Activated T-cell treated with anti-CD3 and anti-CD28 coated beads, Interleukin-2, amount 50 U/mL, for 72 hours (primary cell): ENCODE results near the gene HMCN1. TPM values are rescaled to one million over a fixed set of nuclear protein-coding genes. Genes with fewer than 3 reads are reported as not detected.

Source experiments
- ATAC-seq, 2 donors: fragments of 150-1000 bp; cut with Tn5 transposase; replicated peaks in 1 of 2; 2 replicates each; pipeline ENCODE4 v1.10.0; 2021; ENCODE audit warnings: moderate library complexity in 2 of 2, mild to moderate bottlenecking in 1 of 2
- DNase-seq, 2 donors: peaks; one replicate each; pipeline ENCODE4 v3.0.0; 2021 to 2022; ENCODE audit warnings: mixed read lengths in 1 of 2
- H3K27ac Mint-ChIP-seq: one replicate; pipeline ENCODE4 v1.8.0; 2022; ENCODE audit warnings: mild to moderate bottlenecking, moderate library complexity, mixed read lengths
- H3K27me3 Mint-ChIP-seq: one replicate; pipeline ENCODE4 v1.8.0; 2022; ENCODE audit warnings: low read depth, mixed read lengths
- H3K36me3 Mint-ChIP-seq, 2 donors: one replicate each; pipeline ENCODE4 v1.8.0; 2022; ENCODE audit warnings: mixed read lengths in 2 of 2, mild to moderate bottlenecking in 1 of 2; ENCODE audit not compliant: insufficient read depth in 2 of 2
- H3K4me1 Mint-ChIP-seq: one replicate; pipeline ENCODE4 v1.8.0; 2022; ENCODE audit warnings: low read depth, mixed read lengths
- H3K4me3 Mint-ChIP-seq, 2 donors: one replicate each; pipeline ENCODE4 v1.8.0; 2022; ENCODE audit warnings: mild to moderate bottlenecking in 2 of 2, mixed read lengths in 2 of 2, moderate library complexity in 2 of 2
- H3K9me3 Mint-ChIP-seq, 2 donors: one replicate each; pipeline ENCODE4 v1.8.0; 2022; ENCODE audit warnings: mixed read lengths in 2 of 2
- total RNA-seq, 2 donors: library from RNA; stranded (reverse); gene quantifications; one replicate each; pipeline ENCODE4 v1.2.3, GENCODE V29; 2022

HMCN1 gene
- under 1 TPM; 0.05 to 0.12 TPM for total RNA-seq

- peaks cover 3 to 8% of the 10 kb centered on the region in 2 donors for H3K9me3 Mint-ChIP-seq
- peaks cover 5 to 8% of the 10 kb centered on the region in 2 donors for H3K36me3 Mint-ChIP-seq
- peaks cover 55% of the 10 kb centered on the region for H3K27me3 Mint-ChIP-seq
- peak; percentile 45 to 61 for ATAC-seq
- peak; percentile 12 to 26 for DNase-seq
- H3K4me3 Mint-ChIP-seq, result peak within 1 kb of the TSS; percentile 72 to 84
- H3K4me1 Mint-ChIP-seq, result peaks cover 18% of the 10 kb centered on the region
- H3K27ac Mint-ChIP-seq, result no peak within 1 kb of the TSS
These were observed at the start of gene HMCN1 for GRCh38 chr1:185733818-185734735. HMCN1 (plus strand) TSS chr1:185734391; CDS start chr1:185734780, 389 bp downstream.

GRCh38 chr1:185686821-185687778 is 47.1 kb upstream of the HMCN1 start:
- Mint-ChIP-seq H3K27me3 (peaks cover 11% of the 10 kb centered on the region), H3K27ac (no peak overlapping the region), H3K4me1 (no peaks in the 10 kb centered on the region), H3K36me3 (no peaks in the 10 kb centered on the region), H3K4me3 (no peak overlapping the region), H3K9me3 (no peaks in the 10 kb centered on the region)
- DNase-seq (no peak), ATAC-seq (no peak)

GRCh38 chr1:185690527-185690926 is 43.7 kb upstream of the HMCN1 start:
- peaks cover 13% of the 10 kb centered on the region for H3K27me3 Mint-ChIP-seq
- H3K36me3 Mint-ChIP-seq, result peaks cover 2 to 8% of the 10 kb centered on the region in 2 donors
- ATAC-seq (peak; percentile 80 to 84), DNase-seq (no peak)
- no peak overlapping the region for H3K4me3 Mint-ChIP-seq
- peaks cover 13% of the 10 kb centered on the region for H3K4me1 Mint-ChIP-seq
- H3K27ac Mint-ChIP-seq, result no peak overlapping the region
- peaks cover 0 to 2% of the 10 kb centered on the region in 2 donors for H3K9me3 Mint-ChIP-seq

GRCh38 chr1:185693654-185694053 is 40.5 kb upstream of the HMCN1 start:
- no peak for DNase-seq
- peaks cover 13% of the 10 kb centered on the region for H3K4me1 Mint-ChIP-seq
- peak in 1 of 2 donors; percentile 15 for ATAC-seq
- H3K27ac Mint-ChIP-seq, result peak overlapping the region; percentile 98
- H3K27me3 Mint-ChIP-seq, result peaks cover 7% of the 10 kb centered on the region
- H3K4me3 Mint-ChIP-seq, result peak overlapping the region; percentile 72 to 91
- H3K9me3 Mint-ChIP-seq, result peaks cover 0 to 2% of the 10 kb centered on the region in 2 donors
- peaks cover 2 to 8% of the 10 kb centered on the region in 2 donors for H3K36me3 Mint-ChIP-seq

GRCh38 chr1:185694081-185694480 is 40.1 kb upstream of the HMCN1 start:
- peak; percentile 43 to 50 for ATAC-seq
- DNase-seq, result peak in 1 of 2 donors; percentile 35
- Mint-ChIP-seq H3K27ac (peak overlapping the region; percentile 98), H3K27me3 (peaks cover 7% of the 10 kb centered on the region), H3K4me3 (peak overlapping the region; percentile 72 to 91), H3K9me3 (peaks cover 0 to 2% of the 10 kb centered on the region in 2 donors), H3K4me1 (peaks cover 13% of the 10 kb centered on the region), H3K36me3 (peaks cover 2 to 8% of the 10 kb centered on the region in 2 donors)

- H3K4me1 Mint-ChIP-seq, result peaks cover 13% of the 10 kb centered on the region
- no peak overlapping the region for H3K4me3 Mint-ChIP-seq
- no peak for ATAC-seq
- peaks cover 2 to 8% of the 10 kb centered on the region in 2 donors for H3K36me3 Mint-ChIP-seq
- DNase-seq, result no peak
- H3K9me3 Mint-ChIP-seq, result peaks cover 0 to 2% of the 10 kb centered on the region in 2 donors
- H3K27ac Mint-ChIP-seq, result no peak overlapping the region
- H3K27me3 Mint-ChIP-seq, result peaks cover 13% of the 10 kb centered on the region
These were observed 38.9 kb upstream of the HMCN1 start for GRCh38 chr1:185695299-185695698.

- no peak overlapping the region for H3K27ac Mint-ChIP-seq
- H3K4me3 Mint-ChIP-seq, result no peak overlapping the region
- peaks cover 13% of the 10 kb centered on the region for H3K4me1 Mint-ChIP-seq
- DNase-seq, result no peak
- H3K9me3 Mint-ChIP-seq, result peaks cover 0 to 2% of the 10 kb centered on the region in 2 donors
- H3K36me3 Mint-ChIP-seq, result peaks cover 2 to 8% of the 10 kb centered on the region in 2 donors
- ATAC-seq, result no peak
- H3K27me3 Mint-ChIP-seq, result peaks cover 16% of the 10 kb centered on the region
These were observed 37.6 kb upstream of the HMCN1 start for GRCh38 chr1:185696422-185697150.

GRCh38 chr1:185699874-185700273 is 34.3 kb upstream of the HMCN1 start:
- Mint-ChIP-seq H3K4me1 (no peaks in the 10 kb centered on the region), H3K27me3 (peaks cover 9% of the 10 kb centered on the region), H3K27ac (no peak overlapping the region), H3K9me3 (no peaks in the 10 kb centered on the region), H3K36me3 (no peaks in the 10 kb centered on the region), H3K4me3 (no peak overlapping the region)
- ATAC-seq, result no peak
- DNase-seq, result no peak

- ATAC-seq (no peak), DNase-seq (no peak)
- Mint-ChIP-seq H3K27ac (no peak overlapping the region), H3K4me1 (no peaks in the 10 kb centered on the region), H3K9me3 (no peaks in the 10 kb centered on the region), H3K27me3 (peaks cover 10% of the 10 kb centered on the region), H3K36me3 (no peaks in the 10 kb centered on the region), H3K4me3 (no peak overlapping the region)
These were observed 32.5 kb upstream of the HMCN1 start for GRCh38 chr1:185701650-185702049.

GRCh38 chr1:185704181-185704580 is 30.0 kb upstream of the HMCN1 start:
- Mint-ChIP-seq H3K4me3 (no peak overlapping the region), H3K36me3 (peaks cover 0 to 1% of the 10 kb centered on the region in 2 donors), H3K9me3 (peaks cover 0 to 2% of the 10 kb centered on the region in 2 donors), H3K27ac (no peak overlapping the region), H3K4me1 (no peaks in the 10 kb centered on the region), H3K27me3 (peaks cover 27% of the 10 kb centered on the region)
- DNase-seq, result no peak
- no peak for ATAC-seq

- H3K36me3 Mint-ChIP-seq, result no peaks in the 10 kb centered on the region
- no peak overlapping the region for H3K4me3 Mint-ChIP-seq
- H3K9me3 Mint-ChIP-seq, result peaks cover 0 to 2% of the 10 kb centered on the region in 2 donors
- H3K27me3 Mint-ChIP-seq, result peaks cover 17% of the 10 kb centered on the region
- DNase-seq, result no peak
- H3K27ac Mint-ChIP-seq, result no peak overlapping the region
- ATAC-seq, result no peak
- H3K4me1 Mint-ChIP-seq, result no peaks in the 10 kb centered on the region
These were observed 18.1 kb upstream of the HMCN1 start for GRCh38 chr1:185716095-185716494.

- Mint-ChIP-seq H3K27me3 (peaks cover 7% of the 10 kb centered on the region), H3K36me3 (no peaks in the 10 kb centered on the region), H3K27ac (no peak overlapping the region), H3K9me3 (no peaks in the 10 kb centered on the region), H3K4me1 (no peaks in the 10 kb centered on the region), H3K4me3 (no peak overlapping the region)
- ATAC-seq (no peak), DNase-seq (no peak)
These were observed 15.2 kb upstream of the HMCN1 start for GRCh38 chr1:185719021-185719420.
